Cortex of kidney (tissue), 1 donor: ENCODE data around the gene ACTG1.

ENCODE experiments used
- DNase-seq: peaks from one replicate; lab custom pipeline; 2025; lab: John Stamatoyannopoulos, UW

Gene ACTG1

GRCh38 chr17:81512562-81513371 is at the start of gene ACTG1:
Gene ACTG1 (minus strand): TSS chr17:81512799. CDS start chr17:81512354, 445 bp downstream.
- DNase-seq: no peak

GRCh38 chr17:81561494-81561885 is 48.9 kb upstream of the ACTG1 start:
- no peak for DNase-seq

GRCh38 chr17:81558941-81559806 is 46.6 kb upstream of the ACTG1 start:
- DNase-seq: no peak

GRCh38 chr17:81558115-81558468 is 45.5 kb upstream of the ACTG1 start:
- DNase-seq: no peak

GRCh38 chr17:81557276-81558114 is 44.9 kb upstream of the ACTG1 start:
- DNase-seq: no peak

GRCh38 chr17:81556863-81557262 is 44.3 kb upstream of the ACTG1 start:
- no peak for DNase-seq

GRCh38 chr17:81556175-81556691 is 43.6 kb upstream of the ACTG1 start:
- no peak for DNase-seq

GRCh38 chr17:81553616-81554181 is 41.1 kb upstream of the ACTG1 start:
- DNase-seq: no peak

GRCh38 chr17:81553018-81553615 is 40.5 kb upstream of the ACTG1 start:
- no peak for DNase-seq

GRCh38 chr17:81552244-81553017 is 39.8 kb upstream of the ACTG1 start, which contains the start of gene FAAP100:
Gene FAAP100 (minus strand): TSS chr17:81552353. CDS start chr17:81552330, 23 bp downstream.
- DNase-seq: no peak

- DNase-seq: no peak
Observed at GRCh38 chr17:81551458-81552243, 39.1 kb upstream of the ACTG1 start.

GRCh38 chr17:81550830-81551457 is 38.3 kb upstream of the ACTG1 start:
- DNase-seq: no peak

GRCh38 chr17:81550285-81550684 is 37.7 kb upstream of the ACTG1 start:
- DNase-seq: no peak

GRCh38 chr17:81549826-81550225 is 37.2 kb upstream of the ACTG1 start:
- no peak for DNase-seq

- DNase-seq: no peak
Observed at GRCh38 chr17:81549031-81549557, 36.5 kb upstream of the ACTG1 start.

GRCh38 chr17:81547614-81547982 is 35.0 kb upstream of the ACTG1 start:
- no peak for DNase-seq

GRCh38 chr17:81546906-81547613 is 34.5 kb upstream of the ACTG1 start:
- DNase-seq: no peak
